GM19463 (cell line): ENCODE measurements around the gene ANAPC10.

ENCODE experiments used
- ATAC-seq: cut with Tn5 transposase; IDR thresholded peaks from one replicate; pipeline ENCODE4 v1.9.1; 2021; ENCODE audit warnings: mild to moderate bottlenecking, moderate library complexity; ENCODE audit not compliant: unreplicated experiment

Gene ANAPC10

DNA sequence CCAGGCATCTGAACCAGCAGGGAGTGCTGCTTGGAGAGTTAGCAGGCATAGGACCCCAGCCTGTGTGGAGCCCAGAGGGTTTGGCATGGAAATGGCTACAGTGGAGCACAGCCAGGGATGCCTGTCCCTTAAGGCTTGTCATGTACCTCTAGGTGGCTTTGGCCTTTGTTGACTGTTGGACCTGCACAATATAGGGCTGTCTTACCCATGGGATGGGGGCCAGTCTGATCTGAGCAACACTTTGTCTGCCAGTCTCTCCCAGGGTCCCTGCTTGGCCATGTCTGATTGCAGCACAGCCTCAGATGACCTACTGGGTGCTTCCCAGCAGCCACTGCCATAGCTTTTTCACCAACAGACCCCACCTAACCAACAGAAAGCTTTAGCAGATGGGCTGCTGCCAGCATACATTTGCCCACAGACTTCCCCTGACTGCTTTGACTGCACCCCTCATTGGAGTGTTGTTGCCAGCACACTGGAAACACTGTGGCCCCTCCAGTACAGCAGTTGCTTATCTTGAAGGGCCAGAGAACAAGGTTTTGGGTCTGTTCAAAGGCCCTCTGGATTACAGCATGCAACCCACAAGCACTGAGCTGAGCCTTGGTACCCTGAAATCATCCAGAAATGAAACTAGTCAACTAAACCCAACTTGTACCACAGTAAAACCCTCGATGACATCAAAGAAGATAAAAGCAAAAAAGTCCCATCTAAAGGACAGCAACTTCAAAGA lies 22.1 kb downstream of the ANAPC10 start:
- ATAC-seq = no peak

DNA sequence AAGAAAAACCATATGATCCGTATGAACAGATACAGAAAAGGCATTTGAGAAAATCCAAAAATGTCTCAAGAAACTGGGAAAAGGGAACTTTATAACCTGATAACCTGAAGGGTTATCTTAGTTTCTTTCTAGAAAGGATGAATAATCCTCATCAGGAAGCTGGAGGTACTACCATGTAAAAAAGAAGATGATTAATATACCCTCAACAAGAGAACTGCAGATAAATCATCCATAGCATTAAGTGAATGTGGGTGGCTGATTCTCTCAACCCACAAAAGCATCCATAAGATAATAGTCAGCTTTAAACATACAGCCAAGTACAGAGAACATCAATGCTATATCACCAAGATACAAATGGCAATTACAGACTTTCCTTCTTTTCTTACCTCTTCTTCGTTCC lies 26.4 kb downstream of the ANAPC10 start:
- no peak for ATAC-seq

DNA sequence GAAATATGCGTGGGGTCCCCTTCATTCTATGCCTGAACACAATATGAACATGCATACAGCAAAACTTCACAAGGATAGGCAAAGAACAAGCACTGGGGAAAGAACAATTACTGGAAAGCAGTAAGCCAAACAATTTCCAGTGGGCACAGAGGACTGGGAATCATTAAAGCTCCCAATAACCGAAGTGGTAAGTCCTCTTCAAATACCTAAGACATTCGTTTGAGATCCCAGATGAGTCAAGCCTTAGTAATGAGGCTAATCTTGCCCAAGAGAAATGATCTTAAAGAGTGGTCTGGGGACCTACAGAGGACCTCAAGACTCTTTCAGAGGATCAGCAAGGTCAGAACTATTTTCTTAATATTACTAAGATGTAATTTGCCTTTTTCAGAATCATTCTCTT lies 28.6 kb downstream of the ANAPC10 start:
- no peak for ATAC-seq

DNA sequence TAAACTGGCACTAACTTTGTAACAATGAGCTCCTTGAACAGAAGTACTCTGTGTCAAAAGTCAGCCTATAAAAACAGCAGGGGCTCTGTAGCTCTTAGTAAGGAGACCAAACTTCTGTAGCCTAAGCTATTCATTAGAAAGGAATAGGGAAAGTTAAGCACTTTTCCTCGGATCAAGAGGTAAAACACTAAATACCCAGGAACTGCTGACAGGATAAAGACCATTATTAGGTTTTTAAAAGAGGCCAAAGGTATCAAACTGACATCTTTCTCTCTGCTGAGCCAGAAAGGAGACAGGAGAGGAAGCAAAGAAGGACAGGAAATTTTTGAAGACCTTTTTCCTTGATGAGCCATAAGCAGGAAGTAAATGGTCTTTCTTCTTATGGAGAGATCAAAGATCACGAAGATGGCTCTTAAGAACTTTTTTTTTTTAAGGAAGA lies 31.9 kb downstream of the ANAPC10 start:
- no peak for ATAC-seq

DNA sequence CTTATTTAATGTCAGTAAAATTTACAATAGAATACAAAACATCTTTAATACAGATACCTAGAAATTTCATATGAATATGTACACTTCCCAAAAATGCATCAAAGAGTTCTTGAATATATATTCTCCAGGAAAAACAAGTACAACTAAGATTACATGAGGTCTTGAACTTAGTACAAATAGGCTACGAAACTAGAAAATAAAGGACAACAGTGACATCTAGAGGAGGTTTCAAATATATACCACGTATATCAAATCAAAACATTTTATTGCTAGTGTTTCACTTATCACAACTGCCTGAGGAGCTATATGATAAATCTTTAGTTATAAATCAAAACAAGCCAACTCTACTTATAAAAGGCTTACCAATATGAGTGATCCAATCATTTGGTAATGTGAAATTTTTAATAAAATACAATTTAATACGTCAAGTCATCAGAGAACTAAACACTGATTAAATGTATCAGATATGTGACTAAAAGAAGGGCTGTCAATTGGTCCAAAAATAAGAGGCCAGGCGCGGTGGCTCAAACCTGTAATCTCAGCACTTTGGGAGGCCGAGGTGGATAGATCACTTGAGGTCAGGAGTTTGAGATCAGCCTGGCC lies 36.6 kb downstream of the ANAPC10 start:
- ATAC-seq = peak; percentile 74

DNA sequence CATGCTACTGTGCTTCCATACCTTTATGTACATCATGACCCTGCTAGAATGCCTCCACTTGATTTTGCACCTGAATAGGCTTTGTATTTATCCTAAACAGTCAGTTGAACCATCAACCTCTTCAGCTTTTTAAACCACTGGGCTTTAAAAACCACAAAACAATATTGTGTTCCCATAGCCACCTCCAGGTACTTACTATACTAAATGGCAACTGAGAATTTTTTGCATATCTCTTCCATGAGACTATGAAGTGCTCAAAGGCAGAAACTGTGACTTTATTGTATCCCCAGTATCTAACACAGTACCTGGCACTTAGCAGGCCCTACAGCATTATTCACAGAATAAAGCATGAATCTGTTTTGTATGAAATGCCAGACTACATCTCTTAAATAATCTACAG lies 39.7 kb downstream of the ANAPC10 start:
- ATAC-seq = no peak

DNA sequence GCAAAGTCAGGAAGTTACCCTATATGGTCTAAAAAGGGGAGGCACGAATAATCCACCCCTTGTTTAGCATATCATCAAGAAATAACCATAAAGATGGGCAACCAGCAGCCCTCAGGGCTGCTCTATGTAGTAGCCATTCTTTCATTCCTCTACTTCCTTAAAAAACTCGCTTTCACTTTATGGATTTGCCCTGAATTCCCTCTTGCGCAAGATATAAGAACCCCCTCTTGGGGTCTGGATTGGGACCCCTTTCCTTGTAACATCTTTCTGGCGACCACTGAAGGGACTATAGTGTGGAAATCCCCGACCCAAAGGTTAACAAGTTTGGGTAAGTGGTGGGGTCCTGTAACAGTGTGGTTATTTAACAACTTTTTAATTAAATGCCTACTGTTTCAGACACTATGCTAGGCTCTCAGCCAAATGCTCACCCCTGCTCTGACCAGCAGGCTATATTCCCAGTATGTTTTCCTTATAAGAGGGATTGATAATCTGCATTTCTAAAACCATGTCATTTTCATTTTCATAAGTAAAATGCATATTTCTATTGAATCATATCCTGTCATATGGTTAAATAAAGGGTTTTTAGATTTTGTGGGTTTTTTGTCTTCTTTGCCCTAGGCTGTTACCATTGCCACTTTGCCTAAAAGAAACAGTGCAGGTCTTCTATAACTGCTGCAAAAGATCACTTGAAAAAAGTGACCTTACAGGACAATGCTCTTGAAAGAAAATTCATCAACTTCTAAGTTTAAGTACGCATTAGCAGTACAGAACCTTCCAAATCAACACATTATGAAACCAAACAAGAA lies 41.5 kb downstream of the ANAPC10 start:
- ATAC-seq = no peak

DNA sequence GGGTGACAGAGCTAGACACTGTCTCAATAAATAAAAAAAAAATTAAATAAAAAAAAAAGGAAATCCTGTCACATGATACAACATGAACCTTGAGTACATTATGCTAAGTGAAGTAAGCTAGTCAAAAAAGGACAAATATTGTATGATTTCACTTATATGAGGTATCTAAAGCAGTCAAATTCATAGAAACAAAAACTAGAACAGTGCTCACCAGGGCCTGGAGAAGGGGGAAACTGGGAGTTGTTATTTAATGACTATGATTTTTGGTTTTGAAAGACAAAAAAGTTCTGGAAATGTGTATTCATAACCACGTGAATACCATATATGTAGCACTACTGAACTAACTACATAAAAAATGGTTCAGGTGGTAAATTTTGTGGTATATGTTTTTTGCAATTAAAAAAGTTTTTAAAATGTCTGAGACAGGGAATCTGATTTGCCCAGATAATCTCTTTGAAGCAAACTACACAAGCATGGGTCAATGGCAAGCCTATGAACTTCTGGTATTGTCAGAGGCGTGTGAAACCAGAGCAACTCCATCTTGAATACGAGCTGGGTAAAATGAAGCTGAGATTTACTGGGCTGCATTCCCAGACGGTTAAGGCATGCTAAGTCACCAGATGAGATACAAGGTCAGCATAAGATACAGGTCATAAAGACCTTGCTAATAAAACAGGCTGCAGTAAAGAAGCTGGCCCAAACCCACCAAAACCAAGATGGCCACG lies 42.3 kb downstream of the ANAPC10 start:
- ATAC-seq = no peak

DNA sequence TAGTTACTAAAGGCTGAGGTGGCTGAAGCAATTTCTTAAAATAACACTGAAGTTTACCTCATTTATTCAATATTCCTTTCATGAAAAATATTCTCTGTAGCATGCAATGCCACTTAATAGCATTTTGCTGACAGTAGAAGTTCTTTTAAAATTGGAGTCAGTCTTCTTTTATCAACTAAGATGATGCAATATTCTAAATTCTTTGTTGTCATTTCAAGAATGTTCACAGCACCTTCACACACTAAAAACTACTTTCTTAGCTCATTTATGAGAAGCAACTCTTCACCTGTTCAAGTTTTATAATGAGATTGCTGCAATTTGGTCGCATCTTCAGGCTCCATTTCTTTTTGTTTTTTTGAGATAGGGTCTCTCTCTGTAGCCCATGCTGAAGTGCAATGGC lies 48.8 kb downstream of the ANAPC10 start:
- ATAC-seq = no peak

DNA sequence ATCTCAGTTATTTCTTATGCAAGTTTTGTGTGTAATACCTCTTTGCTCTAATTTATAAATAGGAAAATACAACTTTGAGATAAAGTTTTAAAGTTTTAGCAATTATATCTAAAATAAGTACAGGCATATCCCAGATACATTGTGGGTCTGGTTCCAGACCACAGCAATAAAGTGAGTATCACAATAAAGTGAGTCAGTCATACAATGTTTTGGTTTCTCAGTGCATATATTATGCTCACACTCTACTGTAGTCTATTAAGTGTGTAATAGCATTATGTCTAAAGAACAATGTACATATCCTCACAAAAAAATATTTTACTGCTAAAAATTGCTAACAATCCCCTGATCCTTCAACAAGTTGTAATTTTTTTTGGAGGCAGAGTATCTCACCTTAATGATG lies 49.2 kb downstream of the ANAPC10 start:
- no peak for ATAC-seq

DNA sequence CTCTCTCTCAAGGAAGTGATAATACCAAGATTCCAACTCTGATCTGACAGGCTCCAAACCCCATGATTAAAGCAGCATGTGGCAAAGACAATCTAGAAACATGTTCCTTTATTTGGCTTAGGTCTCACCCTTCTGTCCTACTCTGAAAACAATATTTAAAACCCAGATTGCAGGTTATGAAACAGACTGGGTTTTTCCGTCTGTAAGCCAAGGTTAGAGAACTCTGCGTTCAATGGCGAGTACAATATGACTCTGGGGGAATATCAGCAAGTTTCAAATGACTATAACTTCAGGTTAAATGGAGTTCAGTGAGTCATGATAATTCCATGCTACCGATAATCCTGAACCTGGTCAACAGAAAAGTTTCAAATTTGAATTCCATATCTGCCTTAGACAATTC lies 50.8 kb downstream of the ANAPC10 start:
- peak; percentile 75 for ATAC-seq

DNA sequence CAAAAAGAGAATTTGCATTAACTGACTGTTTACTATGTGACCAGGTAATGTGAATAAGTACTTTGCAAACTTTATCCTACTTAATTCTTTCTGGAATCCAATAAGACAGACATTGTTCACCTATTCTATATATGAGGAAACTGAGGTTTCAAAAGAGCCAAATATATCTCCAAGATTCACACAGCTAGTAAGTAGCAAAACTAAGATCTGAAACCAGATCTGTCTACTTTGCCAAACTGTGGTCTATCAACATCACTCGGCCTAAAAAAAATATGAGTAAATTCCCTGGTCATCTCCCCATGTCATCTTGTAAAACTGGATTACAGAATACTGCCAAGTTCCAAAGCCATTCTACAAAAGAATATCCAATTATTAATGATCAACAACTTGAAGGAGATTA lies 52.8 kb downstream of the ANAPC10 start:
- no peak for ATAC-seq

DNA sequence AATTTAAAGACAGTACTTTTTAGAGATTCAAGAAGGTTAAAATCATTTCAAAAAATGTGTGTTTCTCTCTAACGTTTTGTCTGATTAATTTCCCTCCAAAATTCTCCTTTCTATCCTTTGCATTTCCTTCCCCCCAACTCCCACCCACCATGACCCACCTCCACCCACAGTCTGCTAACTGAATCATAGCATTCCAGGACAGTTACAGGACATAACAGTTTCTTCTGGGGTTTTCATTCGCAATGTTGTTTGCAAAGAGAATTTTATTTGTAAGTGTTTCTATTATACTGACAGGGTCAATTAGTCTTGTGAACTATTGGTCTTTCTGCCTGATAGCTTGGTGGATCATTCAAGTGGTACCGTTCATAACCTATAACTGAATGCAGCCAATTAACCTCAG lies 53.7 kb downstream of the ANAPC10 start:
- no peak for ATAC-seq

DNA sequence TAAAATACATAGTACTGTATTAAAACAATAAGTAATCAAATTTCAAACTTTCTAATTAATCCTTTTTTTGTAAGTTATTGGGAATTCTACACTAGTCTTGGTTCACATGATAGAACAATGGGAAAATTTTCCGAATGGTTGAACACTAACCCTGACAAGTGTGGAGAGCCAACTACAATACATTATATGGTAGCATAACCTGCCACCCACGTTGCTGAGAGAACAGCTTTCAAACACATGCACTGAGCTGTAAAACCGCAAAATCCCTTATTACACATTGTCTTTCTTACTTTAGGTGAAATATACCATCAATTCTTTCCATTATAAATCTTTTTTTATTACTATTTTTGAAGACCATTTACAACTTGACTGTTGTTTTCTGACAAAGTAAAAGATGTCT lies 54.7 kb downstream of the ANAPC10 start:
- no peak for ATAC-seq

DNA sequence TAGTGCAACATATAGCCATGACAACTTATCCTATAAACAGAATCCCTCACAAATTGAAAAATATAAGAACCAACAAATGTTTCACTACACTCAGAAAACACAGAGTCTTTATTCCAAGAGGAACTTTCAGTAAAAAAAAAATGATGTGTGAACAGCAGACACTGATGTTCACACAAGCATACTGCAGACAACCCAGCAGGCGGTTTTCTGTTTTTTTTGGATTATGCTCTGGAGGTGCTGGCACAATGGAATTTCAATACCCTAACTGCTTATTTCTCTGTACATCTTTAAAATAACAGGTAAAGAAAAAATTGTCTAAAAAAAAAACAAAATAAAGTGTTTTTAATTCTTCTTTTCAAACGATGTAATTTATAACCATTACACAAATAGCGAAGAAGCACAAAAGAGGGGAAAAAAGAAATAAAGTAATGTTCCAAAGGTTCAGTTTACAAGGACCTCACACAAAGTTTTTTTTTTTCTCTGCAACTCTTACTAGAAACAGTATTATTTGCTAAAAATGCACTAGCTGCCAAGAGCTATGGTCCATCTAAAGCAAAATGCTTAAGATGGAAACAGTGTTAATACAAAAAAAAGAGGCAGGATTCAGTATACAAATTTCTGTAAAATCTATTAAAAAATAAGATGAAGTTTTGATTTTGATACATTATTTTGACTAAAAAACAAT lies 55.3 kb downstream of the ANAPC10 start:
- no peak for ATAC-seq

DNA sequence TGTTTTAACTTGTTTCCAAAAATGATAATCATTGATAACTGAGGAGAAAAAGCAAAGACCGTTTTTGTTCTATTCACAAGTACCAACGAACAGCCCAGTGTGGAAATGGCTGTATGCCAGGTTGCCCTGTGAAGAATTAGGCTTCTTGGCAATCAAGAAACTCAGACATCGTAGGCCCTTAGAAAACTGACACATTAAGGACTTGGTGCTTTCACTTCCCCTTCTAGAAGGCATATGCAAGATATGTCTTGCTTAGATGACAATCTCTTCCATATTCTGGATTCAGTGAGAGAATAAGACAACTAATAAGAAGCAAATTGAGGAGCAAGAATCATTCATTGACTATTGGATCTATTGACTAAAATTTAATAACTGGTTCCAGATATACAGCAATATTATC lies 56.6 kb downstream of the ANAPC10 start:
- ATAC-seq = peak; percentile 96

DNA sequence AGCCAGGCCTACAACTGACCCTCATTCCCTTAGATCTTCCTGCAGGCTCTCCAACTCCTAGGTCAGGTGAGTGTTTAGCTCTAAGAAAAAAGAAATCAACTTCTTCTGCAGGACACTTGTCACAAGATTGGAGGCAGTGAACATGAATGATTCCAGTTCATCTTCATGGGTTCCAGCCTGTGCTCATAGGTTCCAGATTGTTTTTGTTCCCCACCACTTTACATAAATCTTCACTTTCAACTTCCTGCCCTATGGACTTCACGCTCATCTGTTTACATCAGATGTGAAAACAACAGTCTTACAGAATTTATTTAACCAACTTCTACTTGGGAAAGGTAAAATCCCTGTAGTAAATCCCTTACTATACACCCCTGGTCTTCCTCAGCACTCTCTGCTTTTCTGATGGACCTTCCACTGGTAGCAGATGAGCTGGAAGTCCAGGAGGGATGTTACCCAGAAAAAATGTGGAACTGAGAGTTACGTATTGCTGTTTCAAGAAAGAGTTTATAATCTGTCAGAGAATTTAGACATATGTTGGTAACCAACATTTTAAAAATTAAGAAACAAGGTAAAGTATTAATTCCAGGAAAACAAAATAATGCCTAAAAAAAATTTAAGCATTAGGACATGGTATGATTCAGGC lies 62.4 kb downstream of the ANAPC10 start:
- ATAC-seq = peak; percentile 42

DNA sequence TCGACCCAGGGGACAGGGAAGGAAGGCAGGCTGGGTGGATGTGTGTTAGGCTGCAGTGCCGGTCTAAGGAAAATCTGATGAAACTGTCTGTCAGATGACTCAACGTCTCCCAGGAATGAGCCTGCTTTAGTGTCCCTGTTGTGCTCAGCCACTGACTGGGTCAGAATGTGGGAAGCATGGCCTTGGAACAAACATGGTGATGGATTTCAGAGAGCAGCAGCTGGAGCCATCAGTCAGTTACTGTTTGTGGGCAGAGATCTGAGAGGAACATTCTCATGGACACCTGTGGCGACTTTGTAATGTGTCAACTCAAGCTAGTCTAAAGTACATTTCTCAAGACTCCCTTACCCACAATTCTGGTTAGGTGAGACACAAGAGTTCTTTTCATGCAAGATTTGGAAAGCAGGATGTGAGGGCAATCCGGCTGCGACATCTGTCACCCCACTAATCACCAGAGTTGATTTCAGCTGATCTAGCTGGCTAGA lies 63.2 kb downstream of the ANAPC10 start:
- no peak for ATAC-seq

DNA sequence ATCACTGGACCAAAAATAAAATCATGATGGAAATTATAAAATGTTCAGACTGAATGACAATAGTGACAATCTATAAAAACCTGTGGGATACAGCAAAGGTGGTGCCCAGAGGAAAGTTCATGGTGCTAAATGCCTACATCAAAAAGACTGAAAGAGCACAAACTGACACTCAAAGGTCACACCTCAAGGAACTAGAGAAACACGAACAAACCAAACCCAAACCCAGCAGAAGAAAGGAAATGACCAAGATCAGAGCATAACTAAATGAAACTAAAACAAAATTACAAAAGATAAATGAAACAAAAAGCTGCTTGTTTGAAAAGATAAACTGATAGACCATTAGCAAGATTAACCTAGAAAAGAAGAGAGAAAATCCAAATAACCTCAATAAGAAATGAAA lies 78.7 kb downstream of the ANAPC10 start:
- no peak for ATAC-seq

DNA sequence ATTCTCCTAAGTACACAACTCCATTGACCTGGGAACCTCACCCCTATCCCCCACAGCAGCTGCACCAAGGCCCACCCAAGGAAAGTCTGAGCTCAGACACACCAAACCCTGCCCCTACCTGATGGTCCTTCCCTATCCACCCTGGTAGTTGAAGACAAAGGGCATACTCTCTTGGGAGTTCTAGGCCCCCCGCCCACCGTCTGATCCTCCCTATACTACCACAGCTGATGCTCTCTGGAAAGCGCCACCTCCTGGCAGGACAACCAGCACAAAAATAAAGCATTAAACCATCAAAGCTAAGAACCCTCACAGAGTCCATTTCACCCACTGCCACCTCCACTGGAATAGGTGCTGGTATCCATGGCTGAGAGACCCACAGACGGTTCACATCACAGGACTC lies 83.6 kb downstream of the ANAPC10 start:
- ATAC-seq = no peak
